ENCODE data around the gene PCDHGB6. TPM values are rescaled to one million over a fixed set of nuclear protein-coding genes. Genes with fewer than 3 reads are reported as not detected.
"Not testable (repeated sequence)": the region's sequence is repeated elsewhere in the genome, so short reads cannot be mapped to it uniquely, and the experiment has no call there.

Gene PCDHGB6
- total RNA-seq, 1 donor from 2014 or later = 3.6 TPM

- DNase-seq (ENCODE audit: low read depth) = no peak
- no peaks in the 10 kb centered on the region for H3K36me3 ChIP-seq (ENCODE audit: control insufficient read depth, insufficient read depth, low read length)
- peak within 1 kb of the TSS; percentile 43 for H3K4me3 ChIP-seq (ENCODE audit: low read depth, low read length)
- H3K27me3 ChIP-seq (ENCODE audit: control insufficient read depth, insufficient read depth, low read length) = peaks cover 9% of the 10 kb centered on the region
- peak; percentile 28 for TF ChIP-seq CTCF (IDR thresholded peaks at IDR 0.05; ENCODE audit: insufficient read depth, low read length, poor library complexity, severe bottlenecking)
These were observed 25.1 kb upstream of the PCDHGB6 start, which contains the start of gene PCDHGA7 for GRCh38 chr5:141382469-141383294. TSS of gene PCDHGA7 (plus strand) at chr5:141382742. CDS start at chr5:141382900, 158 bp downstream.

GRCh38 chr5:141383345-141383744 lies 24.5 kb upstream of the PCDHGB6 start:
- Histone ChIP-seq H3K4me3 (ENCODE audit: low read depth, low read length) (no peak overlapping the region), H3K27me3 (ENCODE audit: control insufficient read depth, insufficient read depth, low read length) (peaks cover 9% of the 10 kb centered on the region), H3K36me3 (ENCODE audit: control insufficient read depth, insufficient read depth, low read length) (no peaks in the 10 kb centered on the region)
- DNase-seq (ENCODE audit: low read depth) = no peak
- TF ChIP-seq CTCF (IDR thresholded peaks at IDR 0.05; ENCODE audit: insufficient read depth, low read length, poor library complexity, severe bottlenecking) = no peak

GRCh38 chr5:141384471-141385267 lies 23.2 kb upstream of the PCDHGB6 start:
- no peak overlapping the region for H3K4me3 ChIP-seq (ENCODE audit: low read depth, low read length)
- no peaks in the 10 kb centered on the region for H3K36me3 ChIP-seq (ENCODE audit: control insufficient read depth, insufficient read depth, low read length)
- DNase-seq (ENCODE audit: low read depth) = no peak
- peaks cover 16% of the 10 kb centered on the region for H3K27me3 ChIP-seq (ENCODE audit: control insufficient read depth, insufficient read depth, low read length)
- no peak for TF ChIP-seq CTCF (IDR thresholded peaks at IDR 0.05; ENCODE audit: insufficient read depth, low read length, poor library complexity, severe bottlenecking)

- H3K4me3 ChIP-seq (ENCODE audit: low read depth, low read length) = peak within 1 kb of the TSS; percentile 21
- peaks cover 15% of the 10 kb centered on the region for H3K27me3 ChIP-seq (ENCODE audit: control insufficient read depth, insufficient read depth, low read length)
- not testable (repeated sequence) for H3K36me3 ChIP-seq (ENCODE audit: control insufficient read depth, insufficient read depth, low read length); DNase-seq (ENCODE audit: low read depth)
- TF ChIP-seq CTCF (IDR thresholded peaks at IDR 0.05; ENCODE audit: insufficient read depth, low read length, poor library complexity, severe bottlenecking) = peak; percentile 40
These were observed 20.1 kb upstream of the PCDHGB6 start, which contains the start of gene PCDHGB4 for GRCh38 chr5:141387557-141388311. TSS of gene PCDHGB4 (plus strand) at chr5:141387698. CDS start at chr5:141387885, 187 bp downstream.

- H3K27me3 ChIP-seq (ENCODE audit: control insufficient read depth, insufficient read depth, low read length) = peaks cover 15% of the 10 kb centered on the region
- no peak for TF ChIP-seq CTCF (IDR thresholded peaks at IDR 0.05; ENCODE audit: insufficient read depth, low read length, poor library complexity, severe bottlenecking)
- no peak for DNase-seq (ENCODE audit: low read depth)
- H3K4me3 ChIP-seq (ENCODE audit: low read depth, low read length) = no peak overlapping the region
- no peaks in the 10 kb centered on the region for H3K36me3 ChIP-seq (ENCODE audit: control insufficient read depth, insufficient read depth, low read length)
These were observed 19.2 kb upstream of the PCDHGB6 start for GRCh38 chr5:141388661-141389060.
